Endothelial cell of umbilical vein (primary cell): Measurements from ENCODE around the gene SERPINB3. TPM values are rescaled to one million over a fixed set of nuclear protein-coding genes. Genes with fewer than 3 reads are reported as not detected.

Experiments
- BruUV-seq: library from RNA; stranded (reverse); fragments of 400-500 nt; replicated peaks from 2 replicates; lab custom pipeline; 2021; lab: Mats Ljungman, UMichigan
- CTCF ChIA-PET: fragments of 300-600, 350-600 bp; sonication (Branson Sonifier 250); formaldehyde crosslinking; loops from one replicate; lab custom pipeline; 2021; ENCODE audit warnings: antibody characterized with exemption, inconsistent platforms; lab: Charles Lee
- POLR2A ChIA-PET: fragments of 300-600, 350-600 bp; sonication (Branson Sonifier 250); formaldehyde crosslinking; loops from one replicate; lab custom pipeline; 2021; ENCODE audit warnings: antibody characterized with exemption, inconsistent platforms; lab: Charles Lee
- DNase-seq: peaks from one replicate; pipeline ENCODE4 v3.0.0-alpha.2; 2011; ENCODE audit warnings: low read depth, low spot score
- FAIRE-seq: peaks from 2 replicates; lab custom pipeline; 2011; peaks lifted over from hg19 to GRCh38; lab: Jason Lieb, UNC
- H2AFZ ChIP-seq: 2 replicates; pipeline ENCODE4 v1.6.0; 2012; ENCODE audit warnings: low read depth, low read length, control low read depth, inconsistent platforms
- H3K27ac ChIP-seq: 2 replicates; pipeline ENCODE4 v1.5.1; 2011; ENCODE audit warnings: low read depth, mild to moderate bottlenecking, control low read depth, low read length, moderate library complexity; ENCODE audit not compliant: insufficient read depth
- H3K27me3 ChIP-seq, 2 experiments: 2 replicates each; pipeline versions ENCODE4 v1.6.0 to v1.6.1; 2011; ENCODE audit warnings: low read length in 2 of 2, mixed read lengths in 1 of 2; ENCODE audit not compliant: control insufficient read depth in 2 of 2, insufficient read depth in 2 of 2
- H3K36me3 ChIP-seq, 2 experiments: 2 replicates in 1 of 2; 3 replicates in 1 of 2; pipeline ENCODE4 v1.5.1; 2011; ENCODE audit warnings: low read length in 2 of 2, mild to moderate bottlenecking in 1 of 2, moderate library complexity in 1 of 2; ENCODE audit not compliant: control insufficient read depth in 2 of 2, insufficient read depth in 2 of 2; ENCODE audit errors: extremely low read depth in 1 of 2
- H3K4me1 ChIP-seq: 3 replicates; pipeline ENCODE4 v1.5.1; 2011; ENCODE audit warnings: mild to moderate bottlenecking, low read length; ENCODE audit not compliant: control insufficient read depth, insufficient read depth; ENCODE audit errors: extremely low read depth
- H3K4me2 ChIP-seq: 2 replicates; pipeline ENCODE4 v1.6.1; 2011; ENCODE audit warnings: low read length, control low read depth, mixed read lengths; ENCODE audit not compliant: insufficient read depth
- H3K4me3 ChIP-seq, 3 experiments: fragments of 200-600 bp in 1 of 3; sonication (generic), shearing (Covaris generic) in 1 of 3; replicated peaks in 1 of 3; 2 replicates each; pipeline ENCODE4 v1.5.1; 2011 to 2016; ENCODE audit warnings: control low read depth in 3 of 3, low read length in 3 of 3, mild to moderate bottlenecking in 2 of 3, inconsistent platforms in 1 of 3, low read depth in 1 of 3, moderate library complexity in 1 of 3; ENCODE audit not compliant: insufficient read depth in 1 of 3
- H3K79me2 ChIP-seq: 2 replicates; pipeline ENCODE4 v1.6.0; 2012; ENCODE audit warnings: low read length, inconsistent platforms; ENCODE audit not compliant: control insufficient read depth, insufficient read depth
- H3K9ac ChIP-seq: replicated peaks from 2 replicates; pipeline ENCODE3; 2011; ENCODE audit warnings: low read length, control low read depth; ENCODE audit not compliant: insufficient read depth; ENCODE audit errors: extremely low read depth
- H3K9me1 ChIP-seq: replicated peaks from 3 replicates; pipeline ENCODE4 v1.6.0; 2011; ENCODE audit warnings: mild to moderate bottlenecking, low read length; ENCODE audit not compliant: control insufficient read depth, insufficient read depth; ENCODE audit errors: extremely low read depth
- H3K9me3 ChIP-seq: replicated peaks from 2 replicates; pipeline ENCODE4 v1.5.1; 2012; ENCODE audit warnings: low read length, inconsistent platforms; ENCODE audit not compliant: control insufficient read depth, insufficient read depth
- H4K20me1 ChIP-seq: replicated peaks from 2 replicates; pipeline ENCODE3; 2011; ENCODE audit warnings: mild to moderate bottlenecking, low read length; ENCODE audit not compliant: control insufficient read depth, insufficient read depth; ENCODE audit errors: extremely low read depth
- FOS ChIP-seq: IDR thresholded peaks from 2 replicates; pipeline ENCODE4 v1.6.1; 2011; ENCODE audit warnings: mild to moderate bottlenecking, low read length, moderate library complexity, borderline replicate concordance; ENCODE audit not compliant: insufficient read depth
- GATA2 ChIP-seq: IDR thresholded peaks from 2 replicates; pipeline ENCODE4 v1.7.0; 2011; ENCODE audit warnings: low read depth, mild to moderate bottlenecking, moderate library complexity, mixed read lengths, low read length; ENCODE audit not compliant: insufficient read length, insufficient read depth
- MAX ChIP-seq: IDR thresholded peaks from 2 replicates; pipeline ENCODE4 v1.6.1; 2011; ENCODE audit not compliant: insufficient read depth, insufficient read length
- POLR2AphosphoS5 ChIP-seq: IDR thresholded peaks from 2 replicates; pipeline ENCODE4 v1.6.1; 2012; ENCODE audit warnings: low read depth, mild to moderate bottlenecking, control low read depth, low read length, moderate library complexity; ENCODE audit not compliant: insufficient read depth
- dilution Hi-C: fragments of 300-500 bp; cut with MboI; formaldehyde crosslinking; loops from one replicate; pipeline ENCODE4 v1.15.0; 2019; ENCODE audit warnings: low sequenced_read_pairs; ENCODE audit not compliant: extremely low pct_ligation_motif_present
- intact Hi-C: fragments of 100-400 bp; cut with micrococcal nuclease; formaldehyde crosslinking; loops from one replicate; pipeline ENCODE4 v1.10.0; 2022
- polyA plus RNA-seq, 4 experiments: library from polyadenylated mRNA; depleted of rRNA in 3 of 4; stranded (reverse) in 3 of 4; unstranded in 1 of 4; fragments of >200 nt; gene quantifications; 2 replicates each; pipeline versions ENCODE4 v1.2.1 to v1.2.3, GENCODE V29; 2011 to 2012; ENCODE audit warnings: missing spikeins in 1 of 4
- total RNA-seq: library from RNA; stranded (reverse); gene quantifications from 2 replicates; pipeline ENCODE4 v1.2.3, GENCODE V29; 2021

The SERPINB3 gene
- total and polyA plus RNA-seq, 2 donors (not counting 3 experiments of a cell fraction or from before 2014, with no cell fraction given) = not detected

GRCh38 chr18:63606526-63606925 is 55.2 kb downstream of the SERPINB3 start:
- DNase-seq (no peak), FAIRE-seq (no peak)
- H3K27me3 ChIP-seq = no peaks in the 10 kb centered on the region
- no TSS peak for BruUV-seq
- H3K9me3 ChIP-seq = no peaks in the 10 kb centered on the region
- ChIA-PET POLR2A (no interaction called here), CTCF (interaction anchor here (1.0 kb wide), 1 partner anchor 29 kb away, joined by 3 read pairs; no protein-coding TSS in a partner anchor)
- no peaks in the 10 kb centered on the region for H3K4me1 ChIP-seq
- no peaks in the 10 kb centered on the region for H3K36me3 ChIP-seq
- dilution Hi-C loops (no loop called here), intact Hi-C loops (no loop called here)
- H3K9ac ChIP-seq = no peak overlapping the region
- no peak for TF ChIP-seq GATA2
- TF ChIP-seq FOS = no peak
- no peak for TF ChIP-seq POLR2AphosphoS5
- TF ChIP-seq MAX = no peak
- H3K4me3 ChIP-seq = no peak overlapping the region
- H3K27ac ChIP-seq = no peak overlapping the region
- H4K20me1 ChIP-seq = no peaks in the 10 kb centered on the region
- no peak overlapping the region for H3K4me2 ChIP-seq
- no peaks in the 10 kb centered on the region for H3K9me1 ChIP-seq
- H2AFZ ChIP-seq = no peak overlapping the region
- no peaks in the 10 kb centered on the region for H3K79me2 ChIP-seq

Other genes starting within 250 kb of the SERPINB3 start
- gene VPS4B, start 239.4 kb downstream of the SERPINB3 start, total RNA-seq = 50.2 and 54.7 TPM in 2 replicates
- gene VPS4B, start 239.4 kb downstream of the SERPINB3 start, polyA plus RNA-seq = 7.8 and 10.5 TPM in 2 replicates
- not detected in 2 replicates for gene SERPINB5, start 184.9 kb downstream of the SERPINB3 start, total RNA-seq
- gene SERPINB5, start 184.9 kb downstream of the SERPINB3 start, polyA plus RNA-seq = not detected in 2 replicates
- gene SERPINB12, start 119.5 kb downstream of the SERPINB3 start, total RNA-seq = not detected in 2 replicates
- not detected in 2 replicates for gene SERPINB12, start 119.5 kb downstream of the SERPINB3 start, polyA plus RNA-seq
- gene SERPINB13, start 74.5 kb downstream of the SERPINB3 start, total RNA-seq = not detected in 2 replicates
- gene SERPINB13, start 74.5 kb downstream of the SERPINB3 start, polyA plus RNA-seq = not detected in 2 replicates
- gene SERPINB4, start 17.6 kb downstream of the SERPINB3 start, total RNA-seq = not detected in 2 replicates
- not detected in 2 replicates for gene SERPINB4, start 17.6 kb downstream of the SERPINB3 start, polyA plus RNA-seq
- not detected in 2 replicates for gene SERPINB11, start 41.1 kb upstream of the SERPINB3 start, total RNA-seq
- gene SERPINB11, start 41.1 kb upstream of the SERPINB3 start, polyA plus RNA-seq = not detected in 2 replicates
- gene SERPINB7, start 113.5 kb upstream of the SERPINB3 start, total RNA-seq = not detected in 2 replicates
- gene SERPINB7, start 113.5 kb upstream of the SERPINB3 start, polyA plus RNA-seq = not detected in 2 replicates
- gene SERPINB2, start 225.8 kb upstream of the SERPINB3 start, total RNA-seq = 0.24 and 0.39 TPM in 2 replicates
- 2.0 and 2.5 TPM in 2 replicates for gene SERPINB2, start 225.8 kb upstream of the SERPINB3 start, polyA plus RNA-seq
- gene SERPINB10, start 246.1 kb upstream of the SERPINB3 start, total RNA-seq = not detected in 2 replicates
- not detected in 2 replicates for gene SERPINB10, start 246.1 kb upstream of the SERPINB3 start, polyA plus RNA-seq